Measurements from ENCODE around the gene STAB1.
A peak's percentile ranks its signal among the peaks of the same experiment; 100 is the strongest.

STAB1 gene

GRCh38 chr3:52552089-52552488, 57.0 kb downstream of the STAB1 start:
- DNase-seq (ENCODE audit: low spot score in 2 of 2) (no peak), ATAC-seq (ENCODE audit: low read depth) (no peak)
- H3K27me3 Mint-ChIP-seq, result no peaks in the 10 kb centered on the region
- peaks cover 13% of the 10 kb centered on the region for H3K36me3 Mint-ChIP-seq
- no peaks in the 10 kb centered on the region for H3K4me1 Mint-ChIP-seq
- H3K4me3 Mint-ChIP-seq, result no peak overlapping the region
- peak overlapping the region; percentile 85 for H3K27ac Mint-ChIP-seq
- no peaks in the 10 kb centered on the region for H3K9me3 Mint-ChIP-seq

- H3K4me1 Mint-ChIP-seq, result no peaks in the 10 kb centered on the region
- DNase-seq (ENCODE audit: low spot score in 2 of 2) (no peak), ATAC-seq (ENCODE audit: low read depth) (no peak)
- H3K27ac Mint-ChIP-seq, result no peak overlapping the region
- H3K4me3 Mint-ChIP-seq, result no peak overlapping the region
- peaks cover 21% of the 10 kb centered on the region for H3K36me3 Mint-ChIP-seq
- no peaks in the 10 kb centered on the region for H3K27me3 Mint-ChIP-seq
- no peaks in the 10 kb centered on the region for H3K9me3 Mint-ChIP-seq
Measured at GRCh38 chr3:52554026-52554755, 59.1 kb downstream of the STAB1 start.

- H3K4me3 Mint-ChIP-seq, result no peak overlapping the region
- DNase-seq (ENCODE audit: low spot score in 2 of 2) (no peak), ATAC-seq (ENCODE audit: low read depth) (no peak)
- no peak overlapping the region for H3K27ac Mint-ChIP-seq
- H3K4me1 Mint-ChIP-seq, result no peaks in the 10 kb centered on the region
- no peaks in the 10 kb centered on the region for H3K9me3 Mint-ChIP-seq
- no peaks in the 10 kb centered on the region for H3K27me3 Mint-ChIP-seq
- peaks cover 24% of the 10 kb centered on the region for H3K36me3 Mint-ChIP-seq
Measured at GRCh38 chr3:52555056-52555455, 59.9 kb downstream of the STAB1 start.

GRCh38 chr3:52557011-52557960, 62.1 kb downstream of the STAB1 start:
- Mint-ChIP-seq H3K36me3 (peaks cover 22% of the 10 kb centered on the region), H3K4me1 (no peaks in the 10 kb centered on the region), H3K9me3 (no peaks in the 10 kb centered on the region), H3K27me3 (no peaks in the 10 kb centered on the region), H3K27ac (no peak overlapping the region), H3K4me3 (no peak overlapping the region)
- no peak for DNase-seq (ENCODE audit: low spot score in 2 of 2)
- no peak for ATAC-seq (ENCODE audit: low read depth)

- ATAC-seq (ENCODE audit: low read depth) (no peak), DNase-seq (ENCODE audit: low spot score in 2 of 2) (no peak)
- H3K9me3 Mint-ChIP-seq, result no peaks in the 10 kb centered on the region
- H3K27ac Mint-ChIP-seq, result peak overlapping the region; percentile 64
- H3K4me1 Mint-ChIP-seq, result no peaks in the 10 kb centered on the region
- H3K36me3 Mint-ChIP-seq, result peaks cover 24% of the 10 kb centered on the region
- H3K4me3 Mint-ChIP-seq, result no peak overlapping the region
- H3K27me3 Mint-ChIP-seq, result no peaks in the 10 kb centered on the region
Measured at GRCh38 chr3:52558436-52558835, 63.3 kb downstream of the STAB1 start.

GRCh38 chr3:52561028-52561747, 66.0 kb downstream of the STAB1 start:
- Mint-ChIP-seq H3K9me3 (no peaks in the 10 kb centered on the region), H3K4me1 (no peaks in the 10 kb centered on the region), H3K4me3 (no peak overlapping the region), H3K27me3 (no peaks in the 10 kb centered on the region), H3K36me3 (peaks cover 21% of the 10 kb centered on the region), H3K27ac (no peak overlapping the region)
- ATAC-seq (ENCODE audit: low read depth) (no peak), DNase-seq (ENCODE audit: low spot score in 2 of 2) (no peak)

GRCh38 chr3:52563984-52564383, 68.8 kb downstream of the STAB1 start:
- Mint-ChIP-seq H3K9me3 (no peaks in the 10 kb centered on the region), H3K4me1 (no peaks in the 10 kb centered on the region), H3K27me3 (no peaks in the 10 kb centered on the region), H3K36me3 (peaks cover 20% of the 10 kb centered on the region), H3K27ac (no peak overlapping the region), H3K4me3 (no peak overlapping the region)
- DNase-seq (ENCODE audit: low spot score in 2 of 2) (no peak), ATAC-seq (ENCODE audit: low read depth) (no peak)

GRCh38 chr3:52568069-52568468, 72.9 kb downstream of the STAB1 start:
- H3K27ac Mint-ChIP-seq, result no peak overlapping the region
- no peaks in the 10 kb centered on the region for H3K4me1 Mint-ChIP-seq
- DNase-seq (ENCODE audit: low spot score in 2 of 2) (no peak), ATAC-seq (ENCODE audit: low read depth) (no peak)
- no peak overlapping the region for H3K4me3 Mint-ChIP-seq
- H3K27me3 Mint-ChIP-seq, result no peaks in the 10 kb centered on the region
- H3K36me3 Mint-ChIP-seq, result peaks cover 15% of the 10 kb centered on the region
- no peaks in the 10 kb centered on the region for H3K9me3 Mint-ChIP-seq

GRCh38 chr3:52570076-52570475, 74.9 kb downstream of the STAB1 start:
- Mint-ChIP-seq H3K4me3 (no peak overlapping the region), H3K36me3 (peaks cover 18% of the 10 kb centered on the region), H3K4me1 (no peaks in the 10 kb centered on the region), H3K27me3 (no peaks in the 10 kb centered on the region), H3K27ac (no peak overlapping the region), H3K9me3 (no peaks in the 10 kb centered on the region)
- ATAC-seq (ENCODE audit: low read depth), result no peak
- no peak for DNase-seq (ENCODE audit: low spot score in 2 of 2)

GRCh38 chr3:52572221-52572620, 77.1 kb downstream of the STAB1 start:
- Mint-ChIP-seq H3K4me3 (no peak overlapping the region), H3K27ac (no peak overlapping the region), H3K36me3 (peaks cover 22% of the 10 kb centered on the region), H3K4me1 (no peaks in the 10 kb centered on the region), H3K9me3 (no peaks in the 10 kb centered on the region), H3K27me3 (no peaks in the 10 kb centered on the region)
- no peak for ATAC-seq (ENCODE audit: low read depth)
- no peak for DNase-seq (ENCODE audit: low spot score in 2 of 2)

Data from memory B cell (primary cell).